ENCODE results near the gene PPP1R27.

DNA sequence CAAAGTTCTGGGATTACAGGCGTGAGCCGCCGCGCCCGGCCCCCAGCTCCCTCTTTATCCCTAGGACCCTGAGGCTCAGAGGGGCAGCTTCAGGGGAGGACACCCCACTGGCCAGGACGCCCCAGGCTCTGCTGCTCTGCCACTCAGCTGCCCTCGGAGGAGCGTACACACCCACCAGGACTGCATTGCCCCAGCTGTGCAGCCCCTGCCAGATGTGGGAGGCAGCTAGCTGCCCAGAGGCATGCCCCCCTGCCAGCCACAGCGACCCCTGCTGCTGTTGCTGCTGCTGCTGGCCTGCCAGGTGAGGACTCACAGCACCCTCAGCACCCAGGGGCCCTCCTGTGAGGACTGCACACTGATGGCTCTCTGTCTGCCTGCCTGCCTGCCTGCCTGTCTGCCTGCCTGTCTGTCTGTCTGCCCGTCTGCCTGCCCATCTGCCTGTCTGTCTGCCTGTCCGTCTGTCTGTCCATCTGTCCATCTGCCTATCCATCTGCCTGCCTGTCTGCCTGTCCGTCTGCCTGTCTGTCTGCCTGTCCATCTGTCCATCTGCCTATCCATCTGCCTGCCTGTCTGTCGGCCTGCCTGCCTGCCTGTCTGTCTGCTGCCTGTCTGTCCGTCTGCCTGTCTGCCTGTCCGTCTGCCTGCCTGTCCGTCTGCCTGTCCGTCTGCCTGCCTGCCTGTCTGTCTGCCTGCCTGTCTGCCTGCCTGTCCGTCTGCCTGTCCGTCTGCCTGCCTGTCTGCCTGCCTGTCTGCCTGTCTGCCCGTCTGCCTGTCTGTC lies 25.9 kb downstream of the PPP1R27 start:
- TF ChIP-seq POLR2AphosphoS5 (IDR thresholded peaks at IDR 0.05; ENCODE audit: borderline replicate concordance, low read depth, low read length) (no peak), EZH2 (IDR thresholded peaks at IDR 0.05) (no peak)

Data from SK-N-MC (cell line).